GM18519 (cell line): ENCODE data around the gene URGCP.

Experiments used
- ATAC-seq: cut with Tn5 transposase; IDR thresholded peaks from one replicate; pipeline ENCODE4 v1.9.1; 2021; ENCODE audit warnings: mild to moderate bottlenecking, moderate library complexity; ENCODE audit not compliant: unreplicated experiment, low FRiP score

The URGCP gene

DNA sequence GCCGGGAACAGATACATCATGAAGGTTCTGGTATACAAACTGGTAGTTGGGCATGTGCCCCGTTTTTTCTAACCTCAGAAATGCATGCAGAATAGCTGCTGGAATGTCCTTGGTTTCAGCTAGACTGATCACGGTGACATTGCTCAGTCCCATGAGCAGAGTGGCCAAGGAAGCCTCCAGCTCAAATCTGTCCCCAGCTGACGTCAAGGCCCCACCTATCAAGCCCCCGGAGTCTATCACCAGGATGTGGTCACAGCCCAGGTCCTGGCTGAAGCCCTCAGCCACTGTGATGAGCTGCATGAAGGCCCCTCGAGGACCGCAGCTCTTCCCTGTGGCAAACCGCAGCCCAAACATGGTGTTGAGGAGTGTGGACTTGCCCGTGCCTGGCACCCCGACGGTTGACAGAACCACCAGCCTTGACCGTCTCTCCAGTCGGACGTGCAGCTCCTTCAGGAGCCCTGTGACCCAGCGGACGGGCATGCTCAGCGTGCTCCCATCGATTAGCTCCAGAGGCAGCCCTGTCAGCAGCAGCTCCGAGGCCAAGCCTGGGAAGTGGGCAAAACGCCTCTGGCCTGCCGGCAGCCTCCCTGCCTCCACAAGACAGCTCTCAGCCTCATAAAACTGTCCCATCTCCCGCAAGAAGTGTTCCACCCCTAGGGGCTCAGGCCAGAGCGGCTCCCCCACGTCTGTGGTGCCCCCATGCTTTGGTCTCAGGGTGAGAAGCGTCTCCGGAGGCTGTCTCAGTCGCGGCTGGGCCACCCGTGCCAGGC is 29.2 kb downstream of the URGCP start:
- no peak for ATAC-seq

DNA sequence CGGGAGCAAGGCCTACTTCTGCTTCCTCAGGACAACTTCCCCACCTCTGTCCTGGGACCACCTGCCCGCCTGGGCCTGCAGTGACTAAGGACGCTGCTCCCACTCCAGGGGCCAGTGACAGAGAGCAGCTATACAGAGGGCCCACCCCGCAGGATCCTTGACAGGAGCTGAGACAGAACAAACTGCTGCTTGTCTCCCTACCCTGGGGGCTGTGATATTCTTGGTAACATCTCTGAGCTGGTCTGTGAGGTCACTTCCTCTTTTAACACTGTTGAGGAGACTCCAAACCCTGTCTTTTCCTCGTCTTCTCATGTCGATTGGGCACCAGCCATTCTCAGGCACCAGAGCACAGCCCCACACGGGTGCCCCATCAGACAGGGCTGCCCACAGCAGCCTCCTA is 30.2 kb downstream of the URGCP start:
- ATAC-seq = no peak

DNA sequence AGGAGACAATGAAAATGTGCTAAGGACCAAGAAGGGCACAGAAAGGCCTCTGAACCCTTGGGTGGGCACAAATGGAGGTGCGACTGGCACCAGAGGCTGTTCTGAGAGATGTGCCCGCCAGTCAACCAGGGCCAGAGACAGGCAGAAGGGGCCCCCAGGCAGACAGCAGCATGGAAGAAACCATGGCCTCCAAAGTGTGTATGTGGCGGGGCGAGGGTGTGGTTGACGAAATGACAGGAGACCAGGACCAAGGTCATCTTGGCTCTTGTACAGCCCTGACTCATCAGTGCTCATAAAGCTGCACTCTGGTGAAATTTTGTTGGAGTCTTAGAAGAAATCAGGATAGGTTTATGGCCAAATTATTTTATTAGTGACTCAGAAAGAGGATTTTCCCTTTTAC is 33.1 kb downstream of the URGCP start:
- ATAC-seq = no peak

DNA sequence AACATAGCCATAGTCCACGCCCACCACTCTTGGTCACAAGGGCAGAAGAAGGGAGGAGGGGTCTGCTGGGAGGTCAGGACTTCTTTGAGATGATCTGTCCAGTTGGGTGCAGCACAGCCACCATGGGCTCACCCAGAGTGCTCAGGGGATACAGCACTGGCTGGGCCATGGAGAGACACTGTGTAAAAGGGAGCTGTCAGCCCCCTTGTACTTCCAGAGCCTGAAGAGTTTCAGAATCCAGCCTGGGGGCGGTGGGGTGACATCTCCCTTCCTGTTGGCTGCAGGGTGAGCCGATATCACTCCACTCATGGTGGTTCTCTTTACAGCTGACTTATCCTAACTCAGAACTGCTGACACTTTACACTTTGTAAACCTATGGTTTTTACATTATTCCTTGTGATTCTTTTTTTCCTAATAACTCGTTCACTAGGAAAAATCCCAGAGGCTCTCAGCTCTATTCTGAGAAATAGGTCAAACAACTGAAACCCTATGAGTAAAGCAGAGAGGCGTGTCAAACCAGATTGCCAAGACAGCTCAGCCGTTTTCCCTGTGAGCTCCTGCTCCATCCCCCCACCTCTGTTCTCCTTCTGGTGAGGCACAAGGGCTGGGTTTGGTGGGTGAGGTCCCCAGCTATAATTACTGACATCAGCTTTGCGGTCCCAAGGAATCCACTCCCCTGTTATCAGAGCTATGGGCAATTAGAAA is 33.8 kb downstream of the URGCP start:
- ATAC-seq = no peak

DNA sequence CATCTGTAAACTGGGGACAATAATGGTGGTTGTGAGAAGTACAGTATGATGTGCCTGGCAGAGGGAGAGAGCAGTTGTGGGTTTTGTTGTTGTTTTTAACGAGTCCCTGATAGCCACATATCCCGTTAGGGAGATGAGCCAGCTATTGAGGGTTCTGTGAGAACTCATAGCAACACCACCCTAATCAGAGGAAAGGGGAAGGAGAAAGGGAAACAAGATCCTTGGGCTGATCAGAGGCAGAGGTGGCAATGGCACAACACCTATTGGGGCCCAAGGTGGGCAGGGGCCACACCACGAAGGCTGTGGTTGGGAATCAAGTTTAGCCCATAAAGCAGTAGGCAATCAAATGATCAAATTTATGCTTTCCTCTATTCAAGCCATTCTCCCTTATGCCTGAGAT is 35.3 kb downstream of the URGCP start:
- no peak for ATAC-seq

GRCh38 chr7:43870316-43870715 is 36.1 kb downstream of the URGCP start:
- ATAC-seq = no peak

DNA sequence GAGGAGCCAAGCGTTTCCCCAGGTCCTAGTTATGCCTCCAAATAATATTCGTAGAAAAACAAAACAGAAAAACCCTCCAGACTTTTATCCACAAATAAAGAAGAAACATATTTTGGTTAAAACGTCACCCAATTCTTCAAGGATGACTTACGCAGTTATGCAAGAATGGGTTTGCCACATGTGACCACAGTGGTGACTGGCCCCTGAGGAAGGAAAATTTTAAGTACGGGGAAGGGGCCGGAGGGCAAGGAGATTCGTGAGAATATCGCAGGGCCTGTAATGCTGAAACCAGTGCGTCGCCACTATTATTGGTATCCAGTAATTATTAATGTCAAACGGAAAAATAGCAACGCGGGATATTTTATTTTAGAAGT is 36.5 kb downstream of the URGCP start:
- no peak for ATAC-seq

DNA sequence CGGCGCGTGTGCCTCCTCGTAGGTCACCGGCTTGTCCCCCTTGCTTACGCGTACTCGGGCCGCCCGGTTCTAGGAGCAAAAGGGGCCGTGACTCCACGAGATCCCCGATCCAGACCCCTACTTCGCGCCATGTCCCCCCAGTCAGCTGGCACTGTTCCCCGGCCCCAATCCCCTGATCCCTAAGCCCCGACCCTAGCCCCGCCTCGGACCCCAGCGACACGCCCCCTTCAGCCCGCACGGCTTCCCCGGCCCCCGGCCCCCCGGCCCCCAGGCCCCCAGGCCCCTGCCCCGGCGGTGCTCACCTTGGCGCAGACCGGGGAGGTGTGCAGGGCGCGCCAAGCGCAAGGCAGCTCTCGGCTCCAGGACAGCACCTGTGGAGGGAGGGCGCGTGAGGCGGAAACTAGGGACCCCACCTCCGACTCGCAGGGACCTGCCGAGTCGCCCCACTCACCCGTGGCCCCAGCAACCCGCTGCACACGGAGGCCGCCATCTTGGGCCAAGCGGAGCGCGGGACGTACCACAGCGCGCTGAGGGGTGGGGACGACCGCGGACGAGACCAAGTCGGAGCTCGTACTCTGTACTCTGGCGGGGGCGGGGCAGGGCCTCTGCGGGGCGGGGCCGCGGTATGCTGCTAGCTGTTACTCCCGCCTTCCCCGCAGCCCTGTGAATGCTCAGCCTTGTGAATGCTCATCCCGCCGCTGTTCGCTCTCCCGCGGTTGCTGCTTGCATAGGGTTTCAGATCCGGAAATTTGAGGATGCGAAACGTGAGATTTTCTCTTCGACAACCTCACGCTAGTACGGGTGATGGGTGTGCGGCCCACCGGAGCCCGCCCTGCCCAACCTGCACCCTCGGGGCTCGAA is 37.2 kb downstream of the URGCP start, which contains the start of gene MRPS24:
Gene MRPS24, minus strand, starts transcription at position 512 of the 861 bp plus-strand sequence. Its CDS starts 22 bp downstream, at position 490.
- peak; percentile 81 for ATAC-seq

- ATAC-seq = no peak
Measured at GRCh38 chr7:43868681-43869005, 37.8 kb downstream of the URGCP start.

- no peak for ATAC-seq
Measured at GRCh38 chr7:43868181-43868580, 38.2 kb downstream of the URGCP start.

GRCh38 chr7:43865277-43865676 is 41.1 kb downstream of the URGCP start:
- no peak for ATAC-seq

DNA sequence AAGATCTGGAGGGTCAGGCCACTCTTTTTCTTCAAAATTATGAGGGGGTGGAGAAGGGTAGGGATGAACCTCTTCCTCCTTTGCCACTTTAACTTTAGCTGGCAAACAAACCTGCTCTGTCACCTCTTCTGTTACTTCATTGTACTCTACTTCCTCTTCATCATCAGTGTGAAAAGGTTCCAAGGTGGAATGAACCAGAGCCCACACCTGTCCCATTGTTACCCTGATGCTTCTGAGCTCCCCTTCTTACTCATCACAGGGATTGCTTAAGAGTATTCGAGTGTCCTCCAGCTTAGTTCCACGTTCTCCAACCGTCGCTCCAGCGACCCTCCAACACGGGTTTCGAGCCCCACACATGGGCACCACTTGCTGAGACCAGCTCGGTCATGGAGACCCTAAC is 42.3 kb downstream of the URGCP start:
- no peak for ATAC-seq

DNA sequence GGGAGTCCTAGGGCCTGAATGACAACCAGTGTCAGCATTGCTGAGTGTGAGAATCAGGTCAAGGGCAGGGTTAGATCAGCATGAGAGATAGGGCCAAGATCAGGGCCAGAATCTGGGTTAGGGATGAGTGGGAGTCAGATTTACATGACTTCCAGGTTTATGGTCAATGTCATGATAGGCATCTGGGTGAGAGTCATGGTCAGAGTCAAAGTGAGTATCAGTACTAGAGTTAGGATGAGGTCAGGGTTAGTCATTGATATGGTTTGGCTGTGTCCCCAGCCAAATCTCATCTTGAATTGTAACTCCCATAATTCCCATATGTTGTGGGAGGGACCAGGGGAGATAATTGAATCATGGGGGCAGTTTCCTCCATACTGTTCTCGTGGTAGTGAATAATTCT is 49.4 kb downstream of the URGCP start:
- no peak for ATAC-seq

DNA sequence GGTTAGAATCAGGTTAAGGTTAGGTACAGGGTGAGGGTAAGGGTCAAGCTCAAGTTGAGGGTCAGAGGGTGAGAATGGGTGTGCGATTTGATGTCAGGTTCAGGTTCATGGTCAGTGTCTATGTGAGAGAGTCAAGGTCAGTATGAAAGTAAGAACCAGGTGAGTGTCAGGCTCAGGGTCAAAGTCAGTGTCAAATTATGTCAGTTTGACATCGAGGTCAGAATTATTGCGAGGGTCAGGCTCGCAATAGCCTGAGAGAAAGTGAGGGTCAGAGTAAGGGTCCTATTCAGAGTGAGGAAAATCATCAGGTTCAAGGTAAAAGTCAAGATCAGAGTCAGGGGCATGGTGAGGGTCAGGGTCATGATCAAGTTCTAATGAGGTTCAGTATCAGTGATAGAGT is 50.1 kb downstream of the URGCP start:
- no peak for ATAC-seq

DNA sequence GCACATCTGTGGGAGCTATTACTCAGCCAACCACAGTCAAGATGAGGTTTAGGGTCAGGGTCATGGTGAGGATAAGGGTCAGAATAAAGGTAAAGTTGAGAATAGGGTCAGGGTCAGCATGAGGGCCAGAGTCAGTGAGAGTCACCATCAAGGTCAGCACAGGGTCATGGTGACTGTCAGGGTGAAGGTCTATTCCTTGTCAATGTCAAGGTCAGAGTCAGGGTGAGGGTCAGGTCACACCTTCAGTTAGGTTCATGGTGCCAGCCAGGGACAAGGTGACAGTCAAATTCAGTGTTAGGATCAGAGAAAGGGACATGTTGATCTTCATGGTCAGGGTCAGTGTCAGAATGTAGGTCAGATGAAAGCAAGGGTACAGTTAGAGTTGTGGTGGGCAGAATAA is 51.2 kb downstream of the URGCP start:
- ATAC-seq = no peak

DNA sequence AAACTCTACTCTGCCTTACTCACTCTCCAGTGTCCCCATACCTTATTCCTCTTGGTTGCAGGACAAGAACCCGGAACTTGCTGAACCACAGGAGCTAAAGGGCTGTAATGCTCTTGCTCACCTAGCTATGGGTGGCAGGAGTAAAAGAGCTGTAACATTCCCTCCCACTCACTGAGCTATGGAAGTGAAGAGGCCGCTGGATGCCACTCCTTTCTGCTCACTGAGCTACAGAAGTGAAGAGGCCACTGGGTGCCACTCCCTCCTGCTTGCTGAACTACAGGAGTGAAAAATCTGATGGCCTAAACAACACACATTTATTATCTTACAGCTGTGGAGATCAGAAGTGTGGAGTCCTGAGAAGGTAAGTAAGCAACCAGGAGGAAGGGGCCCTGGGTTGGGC is 54.6 kb downstream of the URGCP start:
- ATAC-seq = no peak

DNA sequence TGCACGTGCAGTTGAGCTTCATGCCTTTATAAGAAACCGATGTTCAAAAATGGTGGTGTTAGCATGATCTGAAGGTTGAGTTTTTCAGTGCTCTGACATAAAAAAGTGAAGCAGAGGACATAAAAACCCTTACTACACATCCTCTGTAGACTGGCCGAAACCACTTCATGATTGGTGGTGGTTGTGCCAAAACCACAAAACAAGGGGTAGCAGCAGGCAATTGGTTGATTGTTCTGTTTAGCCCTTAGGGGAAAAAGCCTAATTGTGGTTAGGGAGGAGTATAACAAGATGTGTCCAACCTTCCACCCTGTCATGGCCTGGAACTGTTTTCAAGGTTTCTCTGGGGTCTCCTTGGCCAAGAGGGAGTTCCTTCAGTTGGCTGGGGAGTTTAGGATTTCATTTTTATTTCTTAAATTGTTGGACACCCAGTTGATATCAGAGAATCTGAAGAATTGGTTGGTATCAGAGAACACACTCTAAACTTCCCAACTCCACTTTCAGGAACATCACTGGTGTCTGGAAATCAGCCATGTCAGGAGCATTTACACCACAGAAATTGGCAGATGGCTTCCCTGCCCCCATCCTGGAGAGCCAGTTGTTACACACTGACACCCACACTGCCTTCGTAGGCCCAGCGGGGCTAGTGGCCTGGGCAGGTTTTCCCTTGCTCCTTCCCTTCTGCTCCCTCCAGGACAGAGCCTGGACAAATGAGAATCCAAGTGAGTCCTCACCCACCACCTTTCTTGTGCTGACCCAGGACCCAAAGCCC is 55.9 kb downstream of the URGCP start:
- ATAC-seq = no peak

GRCh38 chr7:43849047-43849446 is 57.3 kb downstream of the URGCP start:
- no peak for ATAC-seq

DNA sequence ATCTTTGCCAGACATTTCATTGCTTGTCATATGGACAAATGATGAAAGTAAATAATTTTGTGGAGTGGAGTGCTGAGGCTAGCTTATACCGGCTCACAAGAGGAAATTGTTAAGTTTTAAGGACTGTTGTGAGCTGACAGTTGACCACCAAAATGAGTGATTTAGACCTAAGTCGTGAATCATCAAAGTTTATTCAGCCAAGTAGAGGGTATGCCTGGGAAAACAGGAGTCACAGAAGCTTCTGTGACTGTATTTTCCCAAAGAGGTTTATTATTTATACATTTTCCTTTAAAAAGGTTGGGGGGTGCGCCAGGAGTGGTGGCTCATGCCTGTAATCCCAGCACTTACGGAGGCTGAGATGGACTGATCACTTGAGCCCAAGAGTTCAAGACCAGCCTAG is 58.9 kb downstream of the URGCP start:
- no peak for ATAC-seq

DNA sequence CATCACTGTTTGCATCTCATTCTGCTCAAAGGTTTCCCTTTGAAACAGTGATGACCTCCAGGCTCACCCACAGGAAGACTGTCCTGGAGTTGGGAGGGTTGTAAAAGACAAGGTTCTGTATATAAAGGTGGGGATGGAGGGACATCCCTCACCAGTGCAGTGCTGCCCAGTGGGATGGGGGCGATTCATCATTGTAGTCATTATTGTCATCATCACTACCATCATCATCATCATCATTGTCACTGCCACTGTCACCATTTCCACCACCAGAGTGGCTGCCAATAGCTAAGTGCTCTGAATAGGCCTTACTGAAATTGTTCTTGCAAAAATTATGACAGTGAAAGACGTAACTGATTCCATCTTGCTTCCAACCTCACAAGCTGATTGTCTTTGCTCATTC is 61.7 kb downstream of the URGCP start:
- no peak for ATAC-seq

DNA sequence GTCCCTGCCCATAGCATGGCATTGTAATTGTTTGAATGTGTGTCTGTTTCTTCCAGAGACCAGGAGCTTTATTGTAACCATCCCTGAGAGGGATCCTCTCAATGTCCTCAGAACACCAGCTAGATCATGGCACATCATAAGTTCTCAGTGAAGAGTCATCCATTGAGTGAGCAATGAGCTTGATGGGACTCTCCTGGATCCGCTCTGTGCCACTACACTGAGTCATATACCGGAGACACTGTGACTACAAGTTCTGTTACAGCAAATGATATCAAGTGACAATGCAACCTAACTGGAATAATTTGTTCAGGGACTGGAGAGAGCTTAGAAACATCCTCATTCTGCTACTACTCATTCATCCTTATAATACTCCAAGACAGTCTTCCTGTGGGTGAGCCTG is 62.1 kb downstream of the URGCP start:
- no peak for ATAC-seq
